HL-60 (cell line): ENCODE measurements around the gene RBM6.

Source experiments
- DNase-seq, 2 experiments: peaks; one replicate each; pipeline ENCODE4 v3.0.0-alpha.2; 2010 to 2020; ENCODE audit warnings: low read depth in 1 of 2, low spot score in 1 of 2
- H3K27ac ChIP-seq: fragments of 250-450 bp; sonication (Bioruptor Pico); replicated peaks from 2 replicates; pipeline ENCODE4 v1.5.1; 2020; ENCODE audit warnings: mild to moderate bottlenecking, moderate library complexity
- H3K27me3 ChIP-seq: fragments of 250-450 bp; sonication (Bioruptor Pico); 2 replicates; pipeline ENCODE4 v1.5.1; 2021; ENCODE audit warnings: mild to moderate bottlenecking, moderate library complexity; ENCODE audit not compliant: insufficient read depth, poor library complexity, severe bottlenecking
- H3K4me3 ChIP-seq: replicated peaks from 2 replicates; pipeline ENCODE4 v1.5.1; 2011; ENCODE audit warnings: mild to moderate bottlenecking, control low read depth, low read length; ENCODE audit not compliant: insufficient read depth
- GABPA ChIP-seq: IDR thresholded peaks from 2 replicates; pipeline ENCODE4 v1.6.1; 2012; ENCODE audit warnings: low read depth
- POLR2AphosphoS5 ChIP-seq: IDR thresholded peaks from 2 replicates; pipeline ENCODE4 v1.6.1; 2012; ENCODE audit warnings: low read depth
- SPI1 ChIP-seq: IDR thresholded peaks from 2 replicates; pipeline ENCODE4 v1.6.1; 2012; ENCODE audit warnings: low read depth, mild to moderate bottlenecking, borderline replicate concordance
- TF ChIP-seq, protein P1 (sequence below): IDR thresholded peaks from 2 replicates; pipeline ENCODE4 v1.6.1; 2012; ENCODE audit warnings: low read depth; ENCODE audit not compliant: insufficient replicate concordance
- TF ChIP-seq, protein P2 (sequence below): IDR thresholded peaks from one replicate; pipeline ENCODE4 v1.5.1; 2011; ENCODE audit warnings: low read length, control low read depth, inconsistent platforms; ENCODE audit not compliant: insufficient read depth

Gene RBM6

DNA sequence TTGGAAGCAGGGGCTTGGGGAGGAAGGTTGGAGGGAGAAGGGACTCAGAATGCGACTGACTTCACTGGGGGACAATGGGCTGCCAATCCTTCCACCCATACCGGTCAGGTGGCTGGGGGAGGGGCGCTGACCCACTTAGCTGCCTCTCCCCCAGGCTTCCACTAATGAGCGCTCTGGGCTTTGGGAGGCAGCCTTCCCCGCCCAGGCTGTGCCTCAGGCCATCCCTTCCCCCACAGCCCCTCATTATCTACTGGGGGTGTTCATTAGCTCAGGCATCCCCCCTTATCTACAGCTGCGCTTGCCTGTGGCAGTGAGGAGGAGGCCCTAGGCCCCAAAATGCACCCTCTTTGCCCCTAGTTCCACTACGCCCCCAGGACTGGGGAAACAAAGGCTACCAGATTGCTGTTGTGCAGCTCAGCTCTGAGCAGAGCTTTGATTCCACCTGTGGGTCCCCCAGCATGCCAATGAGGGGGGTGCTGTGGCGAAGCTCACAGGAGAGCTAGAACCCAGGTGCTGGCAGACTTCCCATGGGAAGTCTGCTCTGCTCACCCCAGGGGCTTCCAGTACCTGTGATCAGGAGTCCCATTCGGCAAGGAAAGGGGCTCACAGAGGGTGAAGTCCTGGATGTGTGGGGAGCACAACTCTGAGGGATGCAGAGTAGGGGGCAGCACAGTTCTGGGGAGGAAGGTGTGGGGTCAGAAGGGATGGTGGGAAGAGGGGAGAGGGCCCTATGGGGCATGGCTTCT, 185.8 kb downstream of the RBM6 start:
- H3K27ac ChIP-seq = no peak overlapping the region
- TF ChIP-seq POLR2AphosphoS5 (no peak), GABPA (no peak), SPI1 (no peak)
- TF ChIP-seq, protein P1, sequence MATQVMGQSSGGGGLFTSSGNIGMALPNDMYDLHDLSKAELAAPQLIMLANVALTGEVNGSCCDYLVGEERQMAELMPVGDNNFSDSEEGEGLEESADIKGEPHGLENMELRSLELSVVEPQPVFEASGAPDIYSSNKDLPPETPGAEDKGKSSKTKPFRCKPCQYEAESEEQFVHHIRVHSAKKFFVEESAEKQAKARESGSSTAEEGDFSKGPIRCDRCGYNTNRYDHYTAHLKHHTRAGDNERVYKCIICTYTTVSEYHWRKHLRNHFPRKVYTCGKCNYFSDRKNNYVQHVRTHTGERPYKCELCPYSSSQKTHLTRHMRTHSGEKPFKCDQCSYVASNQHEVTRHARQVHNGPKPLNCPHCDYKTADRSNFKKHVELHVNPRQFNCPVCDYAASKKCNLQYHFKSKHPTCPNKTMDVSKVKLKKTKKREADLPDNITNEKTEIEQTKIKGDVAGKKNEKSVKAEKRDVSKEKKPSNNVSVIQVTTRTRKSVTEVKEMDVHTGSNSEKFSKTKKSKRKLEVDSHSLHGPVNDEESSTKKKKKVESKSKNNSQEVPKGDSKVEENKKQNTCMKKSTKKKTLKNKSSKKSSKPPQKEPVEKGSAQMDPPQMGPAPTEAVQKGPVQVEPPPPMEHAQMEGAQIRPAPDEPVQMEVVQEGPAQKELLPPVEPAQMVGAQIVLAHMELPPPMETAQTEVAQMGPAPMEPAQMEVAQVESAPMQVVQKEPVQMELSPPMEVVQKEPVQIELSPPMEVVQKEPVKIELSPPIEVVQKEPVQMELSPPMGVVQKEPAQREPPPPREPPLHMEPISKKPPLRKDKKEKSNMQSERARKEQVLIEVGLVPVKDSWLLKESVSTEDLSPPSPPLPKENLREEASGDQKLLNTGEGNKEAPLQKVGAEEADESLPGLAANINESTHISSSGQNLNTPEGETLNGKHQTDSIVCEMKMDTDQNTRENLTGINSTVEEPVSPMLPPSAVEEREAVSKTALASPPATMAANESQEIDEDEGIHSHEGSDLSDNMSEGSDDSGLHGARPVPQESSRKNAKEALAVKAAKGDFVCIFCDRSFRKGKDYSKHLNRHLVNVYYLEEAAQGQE = no peak
- TF ChIP-seq, protein P2, sequence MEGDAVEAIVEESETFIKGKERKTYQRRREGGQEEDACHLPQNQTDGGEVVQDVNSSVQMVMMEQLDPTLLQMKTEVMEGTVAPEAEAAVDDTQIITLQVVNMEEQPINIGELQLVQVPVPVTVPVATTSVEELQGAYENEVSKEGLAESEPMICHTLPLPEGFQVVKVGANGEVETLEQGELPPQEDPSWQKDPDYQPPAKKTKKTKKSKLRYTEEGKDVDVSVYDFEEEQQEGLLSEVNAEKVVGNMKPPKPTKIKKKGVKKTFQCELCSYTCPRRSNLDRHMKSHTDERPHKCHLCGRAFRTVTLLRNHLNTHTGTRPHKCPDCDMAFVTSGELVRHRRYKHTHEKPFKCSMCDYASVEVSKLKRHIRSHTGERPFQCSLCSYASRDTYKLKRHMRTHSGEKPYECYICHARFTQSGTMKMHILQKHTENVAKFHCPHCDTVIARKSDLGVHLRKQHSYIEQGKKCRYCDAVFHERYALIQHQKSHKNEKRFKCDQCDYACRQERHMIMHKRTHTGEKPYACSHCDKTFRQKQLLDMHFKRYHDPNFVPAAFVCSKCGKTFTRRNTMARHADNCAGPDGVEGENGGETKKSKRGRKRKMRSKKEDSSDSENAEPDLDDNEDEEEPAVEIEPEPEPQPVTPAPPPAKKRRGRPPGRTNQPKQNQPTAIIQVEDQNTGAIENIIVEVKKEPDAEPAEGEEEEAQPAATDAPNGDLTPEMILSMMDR = no peak
- DNase-seq = no peak
- H3K27me3 ChIP-seq = no peaks in the 10 kb centered on the region
- no peak overlapping the region for H3K4me3 ChIP-seq

DNA sequence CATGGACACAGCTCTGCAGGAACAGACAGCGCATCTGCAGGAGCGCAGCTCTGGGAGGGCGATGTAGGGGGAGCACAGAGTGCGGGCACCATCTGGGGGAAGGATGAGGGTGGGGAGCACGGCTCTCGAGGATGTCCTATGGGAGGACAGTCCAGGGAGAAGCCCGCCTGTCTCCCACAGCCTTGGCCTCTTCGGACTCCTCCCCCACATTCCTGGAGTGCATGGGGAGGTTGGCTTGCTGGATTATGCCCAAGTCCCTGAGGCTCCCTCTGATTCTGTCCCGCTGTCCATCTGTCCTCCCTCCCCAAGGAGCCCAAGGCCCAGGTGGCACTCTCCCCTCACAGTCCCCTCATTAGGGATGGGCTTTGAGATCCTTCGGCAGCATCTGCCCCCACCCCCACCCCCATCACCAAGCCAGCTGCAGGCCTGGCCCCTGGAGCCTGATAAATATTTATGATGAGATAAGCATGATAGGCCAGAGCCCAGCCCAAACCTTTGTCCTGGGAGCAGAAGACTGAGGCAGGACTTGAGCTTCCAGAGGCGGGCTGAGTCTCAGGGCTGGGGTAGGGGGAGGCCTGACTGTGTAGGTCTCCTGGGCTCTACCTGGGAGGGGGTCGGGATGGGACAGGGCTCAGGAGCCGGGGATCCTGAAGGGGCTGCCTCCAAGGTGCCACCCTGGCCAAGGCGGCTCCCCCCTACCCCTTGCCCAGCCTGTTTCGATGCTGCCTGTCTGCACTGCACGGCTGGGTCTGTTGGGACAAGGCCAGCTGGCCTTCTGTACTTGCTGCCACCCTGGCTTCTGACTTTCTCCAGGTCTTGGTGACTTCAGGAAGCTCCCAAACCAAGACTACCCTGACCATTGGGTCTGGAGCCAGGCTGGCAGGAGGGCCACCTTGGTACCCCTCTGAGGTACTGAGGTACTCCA, 186.6 kb downstream of the RBM6 start:
- no peak for DNase-seq
- H3K27me3 ChIP-seq = no peaks in the 10 kb centered on the region
- no peak overlapping the region for H3K4me3 ChIP-seq
- TF ChIP-seq SPI1 (no peak), POLR2AphosphoS5 (no peak), GABPA (no peak)
- TF ChIP-seq, protein P1 = no peak
- TF ChIP-seq, protein P2 = no peak
- H3K27ac ChIP-seq = no peak overlapping the region
